Iris pigment epithelial cell (primary cell): Measurements from ENCODE around the gene NUP88.

Experiments
- DNase-seq: peaks from one replicate; pipeline ENCODE4 v3.0.0-alpha.2; 2011; ENCODE audit warnings: low read depth

Gene NUP88

DNA sequence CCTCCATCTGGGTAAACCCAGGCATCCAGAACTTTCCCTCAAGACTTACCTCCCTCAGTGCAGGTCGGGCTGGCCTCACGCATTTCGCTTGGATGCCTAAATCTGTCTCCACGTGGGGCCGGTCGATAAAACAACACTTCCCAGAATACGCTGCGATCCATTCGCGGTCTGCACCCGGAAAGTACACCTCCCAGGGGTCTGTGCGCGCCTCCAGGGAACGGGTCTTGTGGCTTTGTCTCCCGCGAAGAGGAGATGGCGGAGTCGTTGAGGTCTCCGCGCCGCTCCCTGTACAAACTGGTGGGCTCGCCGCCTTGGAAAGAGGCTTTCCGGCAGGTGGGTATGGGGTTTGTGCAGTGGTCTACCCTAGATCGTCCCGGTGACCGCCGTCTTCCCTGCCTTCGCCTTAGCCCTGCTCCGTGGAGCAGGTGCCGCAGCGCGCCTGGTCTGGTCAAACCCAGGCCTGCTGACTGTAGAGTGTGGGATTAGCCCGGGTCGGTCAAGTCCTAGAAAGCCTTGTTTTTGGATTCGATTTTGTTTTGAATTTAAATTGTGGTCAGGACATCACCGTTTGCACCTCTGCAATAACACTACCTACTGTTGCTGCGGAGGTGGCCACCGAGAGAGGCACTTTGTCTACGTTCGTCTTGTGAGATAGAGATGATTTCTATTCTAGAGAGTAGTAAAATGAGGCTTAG lies 644 bp upstream of the NUP88 start, which contains the start of gene RPAIN:
RPAIN (plus strand) TSS at position 224 of the 695 bp plus-strand sequence; CDS start at position 253, 29 bp downstream.
- DNase-seq, result peak; percentile 90

DNA sequence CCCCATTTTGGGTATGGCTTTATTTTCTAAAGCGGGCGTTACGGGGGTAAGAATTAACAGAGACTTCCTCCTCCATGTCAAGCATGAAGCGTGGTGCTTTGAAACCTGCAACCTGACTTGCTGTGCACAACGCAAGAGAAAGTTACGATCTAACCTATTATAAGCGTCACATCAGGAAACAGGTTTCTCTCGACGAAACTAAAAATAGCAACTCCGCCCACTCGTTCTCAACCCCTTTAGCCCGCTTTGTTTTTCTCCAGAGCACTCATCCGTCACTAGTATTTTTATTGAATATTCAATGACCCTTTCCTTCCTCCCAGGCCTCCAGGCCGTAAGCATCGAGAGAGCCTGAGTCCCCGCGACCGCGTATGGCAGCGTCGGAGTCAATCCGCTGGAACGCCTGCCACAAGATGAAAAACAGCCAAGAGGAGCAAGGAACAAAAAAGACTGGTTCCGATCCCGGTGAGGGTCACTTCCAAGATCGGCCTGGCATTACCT lies 555 bp downstream of the NUP88 start:
- DNase-seq, result peak; percentile 62

GRCh38 chr17:5416901-5417300 lies 2.6 kb downstream of the NUP88 start:
- no peak for DNase-seq

DNA sequence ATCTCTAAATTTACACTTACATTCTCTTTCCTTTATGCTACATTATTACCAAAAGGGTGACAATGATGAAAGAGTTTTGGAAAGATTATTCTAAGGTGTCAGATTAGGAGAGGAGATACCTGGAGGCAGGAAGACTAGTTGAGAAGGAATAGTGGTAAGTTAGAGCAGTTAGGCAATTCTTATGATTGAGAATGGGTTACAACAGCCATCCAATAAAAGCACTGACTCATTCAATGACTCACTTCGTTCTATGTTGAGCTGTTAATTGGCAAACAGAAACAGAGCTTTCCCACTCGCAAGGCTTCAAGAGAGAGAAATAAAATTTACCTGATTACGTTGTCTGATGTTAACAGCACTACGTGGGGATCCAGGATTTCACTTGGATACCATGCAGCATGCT lies 5.8 kb downstream of the NUP88 start:
- peak; percentile 90 for DNase-seq

GRCh38 chr17:5410594-5411272 lies 8.7 kb downstream of the NUP88 start:
- DNase-seq, result no peak

- no peak for DNase-seq
Measured at GRCh38 chr17:5408186-5408585, 11.3 kb downstream of the NUP88 start.

DNA sequence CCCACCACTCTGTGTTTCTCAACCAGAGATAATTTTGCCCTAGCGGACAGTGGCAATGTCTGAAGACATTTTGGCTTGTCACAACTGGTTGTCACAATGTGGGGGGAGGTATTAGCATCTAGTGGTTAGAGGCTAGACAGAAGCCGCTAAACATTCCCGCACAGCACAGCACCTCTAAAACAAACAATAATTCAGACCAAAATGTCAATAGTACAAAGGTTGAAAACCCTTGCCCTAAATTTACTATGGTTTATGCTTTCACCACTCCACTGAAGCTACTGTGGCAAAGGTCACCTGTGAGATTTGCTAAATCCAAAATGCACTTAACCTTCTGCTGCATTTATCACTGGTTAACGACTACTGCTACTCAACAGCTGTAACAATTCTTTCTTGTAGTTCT lies 14.1 kb downstream of the NUP88 start:
- DNase-seq, result no peak

GRCh38 chr17:5399767-5400166 lies 19.7 kb downstream of the NUP88 start:
- peak; percentile 86 for DNase-seq

DNA sequence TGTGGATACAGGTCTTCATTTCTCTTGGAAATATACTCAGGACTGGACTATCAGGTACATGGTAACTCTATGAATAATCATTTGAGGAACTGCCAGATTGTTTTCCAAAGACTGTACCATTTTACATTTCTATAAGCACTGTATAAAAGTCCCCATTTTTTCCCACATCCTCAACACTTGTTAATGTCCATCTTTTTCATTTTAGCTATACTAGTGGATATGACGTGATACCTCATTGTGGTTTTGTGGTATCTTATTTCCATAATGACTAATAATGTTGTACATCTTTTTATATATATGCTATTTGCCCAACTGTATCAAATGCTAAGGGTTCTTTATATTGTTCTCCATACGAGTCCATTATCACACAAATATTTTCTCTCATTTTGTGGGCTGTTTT lies 22.9 kb downstream of the NUP88 start:
- no peak for DNase-seq

- DNase-seq, result peak; percentile 17
Measured at GRCh38 chr17:5391678-5392077, 27.8 kb downstream of the NUP88 start.

DNA sequence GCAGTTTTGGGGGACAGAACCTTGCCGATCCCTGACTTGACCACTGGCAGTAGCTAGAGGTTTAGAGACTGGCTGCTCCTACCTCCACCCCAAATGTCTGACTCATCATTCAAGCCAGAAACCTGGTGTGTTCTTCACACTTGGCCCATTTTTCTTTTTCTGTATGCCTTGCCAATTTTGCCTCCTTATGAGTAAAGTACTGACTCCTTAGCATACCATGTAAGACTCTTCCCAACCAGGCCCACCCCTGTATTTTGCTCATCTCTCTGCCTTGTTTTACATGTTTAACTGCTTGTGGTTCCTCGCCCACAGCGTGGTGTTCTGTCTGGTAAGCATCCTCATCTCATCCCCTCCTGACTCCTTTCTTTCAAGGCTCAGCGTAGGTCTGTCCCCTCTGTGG lies 37.9 kb downstream of the NUP88 start:
- peak; percentile 58 for DNase-seq

DNA sequence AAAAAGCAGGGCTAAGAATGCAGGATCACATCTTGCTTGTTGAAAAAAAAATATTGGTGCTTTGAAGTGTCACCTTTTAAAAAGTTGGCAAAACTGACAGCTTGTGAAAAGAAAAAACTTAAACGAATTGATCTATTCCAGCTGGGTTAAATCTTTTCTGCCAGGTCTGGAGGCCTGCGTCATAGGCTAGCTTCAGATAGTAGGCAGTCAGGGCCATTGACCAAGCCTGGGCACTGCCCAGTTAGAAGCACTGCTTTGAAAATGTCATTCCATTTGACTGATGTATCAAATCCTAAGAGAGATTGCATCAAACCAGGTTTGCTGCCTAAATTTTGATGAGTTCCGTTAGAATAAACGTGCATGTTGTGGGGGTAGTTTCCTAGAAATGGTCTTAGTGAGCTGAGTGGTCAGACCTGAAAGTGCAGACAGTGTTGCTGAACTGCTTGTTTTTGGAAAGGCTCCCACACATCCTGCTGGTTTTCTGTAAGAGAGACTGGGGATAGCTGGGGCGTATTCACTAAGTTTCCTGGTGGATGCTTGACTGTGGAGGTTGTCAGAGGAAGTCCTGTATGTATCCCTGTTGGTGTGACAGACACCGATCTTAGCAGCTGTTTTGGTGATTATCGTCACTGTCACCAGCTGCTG lies 38.8 kb downstream of the NUP88 start:
- DNase-seq, result peak; percentile 4

- DNase-seq, result no peak
Measured at GRCh38 chr17:5379351-5380107, 39.9 kb downstream of the NUP88 start.

- DNase-seq, result no peak
Measured at GRCh38 chr17:5378566-5379207, 40.8 kb downstream of the NUP88 start.

DNA sequence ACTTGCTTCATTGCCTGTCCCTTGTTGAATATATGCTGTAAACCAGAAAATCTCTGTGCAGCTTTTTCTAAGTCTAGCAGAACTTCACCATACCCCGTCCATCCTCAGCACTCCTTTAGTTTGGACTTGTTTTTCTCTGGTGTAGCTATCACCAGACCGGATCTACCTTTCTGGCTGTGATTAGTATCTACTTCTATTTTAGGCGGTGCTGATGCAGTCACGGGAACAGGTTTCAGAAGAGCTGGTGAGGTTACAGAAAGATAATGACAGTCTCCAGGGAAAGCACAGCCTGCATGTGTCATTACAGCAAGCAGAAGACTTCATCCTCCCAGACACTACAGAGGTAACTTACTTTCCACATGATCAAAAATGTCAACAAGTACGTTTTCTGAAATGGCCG lies 46.4 kb downstream of the NUP88 start:
- no peak for DNase-seq

- no peak for DNase-seq
Measured at GRCh38 chr17:5370411-5370810, 49.1 kb downstream of the NUP88 start.

GRCh38 chr17:5365831-5366230 lies 53.6 kb downstream of the NUP88 start:
- no peak for DNase-seq

GRCh38 chr17:5364696-5365095 lies 54.8 kb downstream of the NUP88 start:
- no peak for DNase-seq

DNA sequence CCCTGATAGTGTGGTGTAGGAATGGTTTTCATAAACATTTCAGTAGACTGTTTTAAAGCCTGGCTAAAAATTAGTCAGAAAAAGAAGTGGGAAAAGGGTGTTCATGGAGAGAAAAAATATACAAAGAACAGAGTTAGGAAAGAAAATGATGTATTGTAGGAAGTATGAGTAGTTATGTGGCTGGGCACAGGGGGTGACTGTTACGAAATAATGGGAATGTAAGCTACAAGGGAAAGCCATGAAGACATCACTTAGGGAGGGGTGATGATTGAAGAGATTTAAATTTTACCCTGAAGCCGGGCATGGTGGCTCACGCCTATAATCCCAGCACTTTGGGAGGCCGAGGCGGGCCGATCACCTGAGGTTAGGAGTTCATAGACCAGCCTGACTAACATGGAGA lies 55.3 kb downstream of the NUP88 start:
- peak; percentile 83 for DNase-seq

DNA sequence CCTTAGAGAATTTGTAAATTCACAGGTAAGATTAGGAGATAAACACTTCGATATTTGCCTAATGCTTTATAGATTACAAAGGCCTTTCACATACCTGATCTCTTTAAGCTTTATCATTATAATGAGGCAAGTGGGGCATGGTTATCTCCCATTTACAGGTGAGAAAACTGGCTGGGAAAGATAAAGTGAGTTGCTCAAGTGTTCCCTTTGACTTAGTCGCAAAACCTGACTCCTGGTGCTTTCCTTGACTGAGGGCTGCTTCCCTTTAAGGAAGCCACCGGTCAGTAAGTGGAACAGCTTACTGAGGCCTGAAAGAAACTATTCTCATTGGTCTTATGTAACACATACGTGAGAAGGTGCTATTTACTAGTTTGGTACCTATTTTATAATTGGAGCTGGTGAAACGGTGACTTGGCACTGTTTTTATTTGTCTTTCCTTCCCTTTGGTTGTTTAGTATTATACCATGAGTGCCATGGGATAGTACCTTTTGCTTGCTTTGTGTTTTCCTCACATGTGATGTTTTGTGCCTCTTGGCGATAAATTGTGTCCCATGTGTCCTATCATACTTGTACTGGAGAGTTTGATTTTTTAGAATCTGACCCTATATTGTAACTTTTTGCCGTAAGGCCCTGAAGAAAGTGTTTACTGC lies 57.2 kb downstream of the NUP88 start:
- DNase-seq, result no peak

DNA sequence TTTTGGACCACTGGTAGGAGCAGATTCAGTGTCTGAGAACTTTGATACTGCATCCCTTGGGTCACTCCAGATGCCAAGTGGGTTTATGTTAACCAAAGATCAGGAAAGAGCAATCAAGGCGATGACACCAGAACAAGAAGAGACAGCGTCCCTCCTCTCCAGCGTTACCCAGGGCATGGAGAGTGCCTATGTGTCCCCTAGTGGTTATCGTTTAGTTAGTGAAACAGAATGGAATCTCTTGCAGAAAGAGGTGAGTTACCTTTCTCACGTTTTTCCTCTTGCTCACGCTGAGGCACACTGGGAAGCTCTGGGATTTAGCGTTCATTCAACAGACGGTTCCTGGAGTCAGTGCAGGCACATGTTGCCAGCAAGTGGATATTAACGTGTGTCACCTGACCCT lies 58.0 kb downstream of the NUP88 start:
- no peak for DNase-seq
